Measurements from ENCODE around the gene BPI.
A peak's percentile ranks its signal among the peaks of the same experiment; 100 is the strongest.
"Not testable (repeated sequence)": the region's sequence is repeated elsewhere in the genome, so short reads cannot be mapped to it uniquely, and the experiment has no call there.

The BPI gene

DNA sequence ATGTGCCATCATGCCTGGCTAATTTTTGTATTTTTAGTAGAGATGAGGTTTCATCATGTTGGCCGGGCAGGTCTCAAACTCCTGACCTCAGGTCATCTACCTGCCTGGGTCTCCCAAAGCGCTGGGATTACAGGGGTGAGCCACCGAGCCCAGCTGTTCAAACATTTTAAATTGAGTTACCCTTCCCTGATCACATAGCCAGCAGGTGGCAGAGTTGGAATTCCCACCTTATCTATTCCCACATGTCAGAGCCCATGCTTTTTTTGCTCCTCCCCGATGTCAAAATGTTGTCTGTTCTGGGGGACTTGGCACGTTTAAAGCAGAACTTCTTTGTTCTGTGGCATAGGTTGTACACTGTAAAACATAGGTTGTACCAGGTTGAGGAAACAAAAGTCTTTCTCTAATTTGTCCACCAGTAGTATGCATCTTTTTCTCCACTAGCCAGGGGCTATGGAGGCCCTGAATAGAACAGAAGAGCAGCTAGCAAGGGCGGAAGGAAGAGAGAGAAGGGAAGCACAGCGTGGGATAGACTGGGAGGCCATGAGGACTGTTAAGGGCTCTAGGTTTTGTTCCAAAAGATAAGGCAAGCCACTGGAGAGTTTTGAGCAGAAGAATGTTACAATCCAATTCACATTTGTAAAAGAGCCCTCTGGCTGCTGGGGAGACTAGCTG is 35.0 kb downstream of the BPI start:
- DNase-seq: no peak

DNA sequence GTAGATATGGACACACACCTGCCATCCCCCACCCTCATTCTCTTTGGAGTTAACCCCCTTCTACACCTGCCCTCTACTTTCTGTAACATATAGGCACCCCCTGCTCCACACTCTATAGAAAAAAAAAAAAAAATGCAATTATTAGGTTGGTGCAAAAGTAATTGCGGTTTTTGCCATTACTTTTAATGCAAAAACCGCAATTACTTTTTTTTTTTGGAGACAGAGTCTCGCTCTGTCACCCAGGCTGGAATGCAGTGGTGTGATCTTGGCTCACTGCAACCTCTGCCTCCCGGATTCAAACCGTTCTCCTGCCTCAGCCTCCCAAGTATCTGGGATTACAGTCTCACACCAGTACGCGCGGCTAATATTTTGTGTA is 35.6 kb downstream of the BPI start:
- DNase-seq: not testable (repeated sequence)

DNA sequence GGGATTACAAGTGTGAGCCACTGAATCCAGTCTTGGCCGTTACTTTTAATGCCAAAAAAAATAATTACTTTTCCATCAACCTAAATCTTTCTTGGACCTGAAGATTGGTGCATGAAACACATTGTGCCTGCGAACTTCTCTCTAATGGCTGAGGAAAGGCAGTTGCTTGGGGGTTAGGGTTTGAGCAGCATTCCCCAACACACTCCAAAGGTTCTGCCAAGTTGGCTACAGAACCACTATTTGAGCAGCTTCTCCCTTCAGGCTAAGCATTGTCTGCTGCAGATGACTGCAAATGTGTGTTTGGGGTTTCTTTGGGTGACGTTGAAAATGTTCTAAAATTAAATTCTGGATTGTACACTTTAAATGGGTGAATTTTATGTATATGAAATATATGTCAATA is 36.0 kb downstream of the BPI start:
- no peak for DNase-seq

DNA sequence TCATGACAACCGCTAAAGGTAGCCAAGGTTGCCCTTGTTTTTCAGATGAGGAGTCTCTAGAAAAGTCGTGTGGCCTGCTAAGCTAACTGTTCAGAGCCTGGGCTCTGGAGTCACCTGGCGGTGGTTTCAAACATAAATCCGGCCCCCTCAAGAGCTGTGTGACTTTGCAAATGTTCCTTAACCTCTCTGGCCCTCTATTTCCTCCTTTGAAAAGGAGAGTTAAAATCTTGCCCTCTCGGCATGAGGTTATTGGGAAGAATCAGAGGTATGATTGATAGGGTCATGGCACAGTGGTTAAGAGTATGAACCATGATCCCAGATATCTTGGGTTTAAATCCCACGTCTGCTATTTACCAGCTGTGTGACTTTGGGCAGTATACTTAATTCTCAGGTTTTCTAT is 36.7 kb downstream of the BPI start:
- DNase-seq: no peak

DNA sequence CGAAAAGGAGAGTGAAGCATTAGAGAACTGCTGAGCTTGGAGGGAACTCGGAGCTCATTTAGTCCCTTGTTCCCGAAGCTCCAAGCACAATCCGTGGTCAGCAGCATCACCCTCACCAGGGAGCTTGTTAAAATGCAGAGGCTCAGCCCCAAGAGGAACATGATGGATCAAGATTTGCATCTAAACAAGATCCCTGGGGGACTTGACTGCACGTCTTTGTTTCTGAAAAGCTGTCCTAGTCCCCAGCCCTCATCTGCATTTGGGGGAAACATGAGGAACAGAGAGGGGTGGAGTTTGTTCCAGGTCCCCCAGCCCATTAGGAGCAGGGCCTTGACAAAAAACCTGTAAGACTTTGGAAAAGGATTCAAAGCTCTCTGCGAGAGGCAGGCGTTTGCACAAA is 38.3 kb downstream of the BPI start:
- DNase-seq: no peak

DNA sequence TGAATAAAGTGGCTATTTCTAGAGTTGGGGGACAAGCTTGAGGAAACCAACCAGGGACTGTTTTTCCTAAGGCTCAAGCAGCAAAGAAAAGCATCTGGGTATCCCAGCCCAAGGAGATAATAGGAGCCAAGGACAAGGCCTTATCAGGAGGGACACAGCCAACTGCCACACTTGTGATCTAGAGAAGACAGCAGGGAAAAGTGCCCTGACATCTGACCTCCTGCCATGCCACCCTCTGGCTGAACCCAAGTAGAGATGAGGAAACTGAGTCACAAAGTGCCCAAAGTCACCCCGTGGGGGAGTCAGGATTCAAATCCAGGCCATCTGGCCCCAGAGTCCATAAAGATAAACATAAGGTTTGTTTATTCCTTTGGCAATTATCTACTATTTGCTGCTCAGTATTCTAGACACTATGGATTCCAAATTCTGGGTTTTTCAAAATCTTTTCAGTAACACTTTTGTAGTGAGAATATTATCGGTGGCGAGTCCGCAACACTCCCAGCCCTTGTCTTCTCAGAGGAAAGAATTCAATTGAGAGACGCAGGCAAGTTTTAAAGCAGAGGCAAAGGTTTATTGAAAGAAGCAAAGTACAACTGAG is 38.9 kb downstream of the BPI start:
- no peak for DNase-seq

DNA sequence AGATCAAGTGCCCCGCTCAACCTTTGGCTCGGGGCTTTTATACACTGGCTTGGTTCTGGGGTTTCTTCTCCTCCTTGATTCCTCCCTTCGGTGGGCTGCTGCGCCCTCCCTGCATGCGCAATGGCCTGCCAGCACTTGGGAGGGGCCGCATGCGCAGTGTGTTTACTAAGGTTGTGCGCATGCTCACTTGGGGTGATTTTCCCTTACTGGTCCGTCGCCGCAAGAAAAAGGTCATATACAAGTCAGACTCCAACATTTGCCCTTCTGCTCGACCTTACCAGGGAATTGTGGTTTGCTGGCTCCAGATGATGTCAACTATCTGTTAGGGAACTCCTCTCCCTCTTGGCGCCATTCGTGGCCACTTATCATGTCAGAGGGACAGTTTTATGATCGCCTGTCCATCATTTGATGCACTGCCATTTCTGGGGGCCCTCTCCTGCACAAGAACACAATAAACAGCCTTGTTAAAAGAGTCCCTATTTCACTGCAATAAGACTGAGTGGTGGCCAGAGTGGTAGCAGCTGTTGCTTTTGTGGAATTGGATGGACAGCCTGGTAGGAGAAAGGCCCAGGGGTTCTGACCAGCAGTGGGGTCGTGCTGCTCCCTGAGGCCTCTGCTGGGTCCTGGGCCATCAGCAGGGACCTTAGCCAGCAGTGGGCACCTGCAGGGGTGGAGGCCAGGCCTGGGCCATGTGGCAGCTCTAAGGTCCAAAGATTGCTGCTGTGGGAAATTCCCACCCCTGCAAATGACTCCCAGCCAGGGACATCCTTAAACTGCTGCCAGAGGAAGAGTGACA is 39.6 kb downstream of the BPI start:
- no peak for DNase-seq

DNA sequence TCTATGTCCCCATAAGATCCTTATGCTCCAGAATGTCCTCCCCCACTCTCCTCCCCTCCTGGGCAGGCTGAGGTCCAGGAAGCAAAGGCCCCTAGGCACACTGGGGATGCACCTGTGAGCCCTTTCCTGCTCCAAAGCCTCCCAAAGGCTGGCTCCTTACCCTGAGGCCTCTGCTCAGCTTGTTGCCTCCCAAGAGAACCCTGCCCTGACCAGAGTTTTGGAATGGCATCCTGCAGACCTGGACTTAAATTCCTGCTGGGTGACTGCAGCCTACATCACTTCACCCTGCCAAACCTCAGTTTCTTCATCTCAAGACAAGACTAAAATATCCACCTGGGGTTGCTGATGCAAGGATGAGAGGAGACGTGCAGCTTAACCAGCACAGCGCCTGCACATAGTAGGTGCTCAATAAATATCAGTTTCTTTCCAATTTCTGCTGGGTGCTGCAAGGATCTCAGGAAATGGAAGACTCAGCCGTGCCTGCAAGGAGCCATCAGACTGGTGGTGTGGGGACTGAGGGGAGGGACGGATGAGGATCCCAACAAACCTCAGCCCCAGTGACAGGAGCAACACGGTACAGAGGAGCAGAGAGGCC is 40.2 kb downstream of the BPI start:
- no peak for DNase-seq

DNA sequence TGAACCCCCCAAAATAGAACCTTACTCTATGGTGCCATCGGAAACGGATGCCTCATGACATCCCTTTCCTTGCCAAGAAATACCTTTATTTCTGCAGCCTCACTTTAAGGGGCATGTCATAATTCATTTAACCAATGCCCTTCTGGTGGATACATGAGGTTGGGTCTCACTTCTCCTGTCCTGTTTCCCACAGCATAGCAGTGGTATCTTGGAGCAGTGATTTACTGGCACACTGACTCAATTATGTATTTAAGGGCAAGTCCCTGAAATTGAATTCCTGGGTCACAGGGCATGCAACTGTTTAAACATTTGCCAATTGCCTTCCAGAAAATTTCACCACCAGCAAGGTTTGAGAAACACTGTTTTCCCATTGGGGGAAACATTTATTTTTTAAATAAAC is 41.7 kb downstream of the BPI start:
- no peak for DNase-seq

DNA sequence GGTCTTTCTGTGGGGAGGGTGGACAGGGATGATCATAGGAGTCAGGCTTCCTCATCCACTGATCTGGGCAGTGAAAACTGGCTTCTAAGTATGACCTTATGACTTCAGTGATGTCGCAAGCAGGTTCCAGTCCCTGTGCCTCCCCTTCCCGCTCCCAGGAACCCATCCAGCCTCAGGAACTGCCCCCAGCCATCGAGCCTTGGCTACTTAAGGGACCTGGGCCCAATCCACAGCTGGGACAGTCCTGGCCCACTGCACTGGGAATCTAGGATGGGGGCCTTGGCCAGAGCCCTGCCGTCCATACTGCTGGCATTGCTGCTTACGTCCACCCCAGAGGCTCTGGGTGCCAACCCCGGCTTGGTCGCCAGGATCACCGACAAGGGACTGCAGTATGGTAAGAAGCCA is 42.3 kb downstream of the BPI start, which contains the start of gene LBP:
LBP (plus strand) TSS at position 236 of the 405 bp plus-strand sequence; CDS start at position 271, 35 bp downstream.
- no peak for DNase-seq

DNA sequence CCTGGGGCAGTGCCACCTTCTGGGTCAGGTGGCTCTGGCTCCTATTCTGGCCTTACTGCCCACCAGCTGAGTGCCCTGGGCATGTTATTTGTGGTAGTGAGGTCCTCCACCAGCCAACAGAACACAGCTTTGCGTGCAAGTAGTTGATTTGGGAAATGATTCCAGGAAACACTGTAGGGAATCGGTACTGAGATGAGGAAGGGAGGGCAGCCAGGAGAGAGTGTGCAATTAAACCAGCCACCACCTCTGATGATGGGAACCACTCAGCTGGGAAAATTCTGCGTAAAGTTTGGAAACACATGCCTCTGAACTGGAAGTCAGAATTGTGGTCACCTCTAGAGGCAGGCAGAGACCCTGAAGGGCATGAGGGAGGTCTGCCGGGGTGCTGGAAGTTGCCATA is 42.8 kb downstream of the BPI start:
- no peak for DNase-seq

DNA sequence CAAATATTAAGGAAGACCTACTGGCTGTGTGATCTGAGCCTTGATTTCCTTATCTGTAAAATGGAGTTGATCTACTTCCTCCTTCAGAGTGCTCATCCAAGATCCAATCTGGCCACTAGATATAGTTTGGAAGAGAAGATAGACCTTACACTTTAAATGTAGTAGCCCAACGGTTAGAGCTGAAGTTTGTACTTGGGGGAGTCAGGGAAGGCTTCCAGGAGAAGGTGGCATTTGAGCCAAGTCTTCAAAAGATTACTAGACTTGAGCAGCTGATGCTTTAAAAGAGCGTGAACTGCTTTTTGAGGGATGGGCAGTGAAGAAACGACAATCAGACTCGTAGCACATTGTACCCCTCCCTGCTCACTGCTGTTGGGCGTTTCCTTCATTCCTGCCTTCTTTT is 45.9 kb downstream of the BPI start:
- no peak for DNase-seq

DNA sequence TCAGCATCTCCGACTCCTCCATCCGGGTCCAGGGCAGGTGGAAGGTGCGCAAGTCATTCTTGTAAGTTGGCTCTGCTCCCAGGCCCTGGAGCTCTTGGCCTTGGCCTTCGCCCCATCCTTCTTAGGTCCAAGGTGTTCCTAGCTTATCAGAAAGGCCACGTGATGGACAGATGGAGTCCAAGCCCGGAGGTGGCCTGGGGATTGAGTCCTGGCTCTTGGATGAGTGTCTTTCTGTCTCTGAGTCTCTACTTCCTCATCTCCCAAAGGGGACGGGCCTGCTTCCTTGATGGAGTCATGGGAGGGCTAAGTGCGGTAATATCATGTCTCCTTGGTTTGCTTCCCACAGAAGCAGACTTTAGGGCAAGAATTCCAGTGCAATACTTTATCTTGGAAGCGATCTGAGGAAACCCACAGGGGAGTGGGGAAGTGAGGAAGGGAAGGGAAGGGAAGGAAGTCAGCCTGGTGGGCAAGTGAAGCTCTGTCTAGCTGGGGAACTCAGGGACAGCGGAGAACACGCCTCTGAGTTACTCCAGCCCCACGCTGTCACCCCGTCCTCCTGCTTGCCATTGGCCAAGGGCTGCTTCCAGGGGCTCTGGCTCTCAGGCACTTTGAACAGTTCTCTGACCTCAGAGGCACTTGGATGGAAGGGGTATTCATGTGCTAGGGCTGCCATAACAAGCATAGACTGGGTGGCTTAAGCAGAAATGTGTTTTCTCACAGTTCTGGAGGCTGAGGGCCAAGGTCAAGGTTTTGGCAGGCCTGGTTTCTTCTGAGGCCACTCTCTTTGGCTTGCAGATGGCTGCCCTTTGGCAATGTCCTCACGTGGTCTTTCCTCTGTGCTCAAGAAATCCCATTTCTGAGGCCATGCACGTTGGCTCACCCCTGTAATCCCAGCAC is 47.2 kb downstream of the BPI start:
- DNase-seq: peak in 3 of 4 experiments; percentile 6 to 15 (median 10)

DNA sequence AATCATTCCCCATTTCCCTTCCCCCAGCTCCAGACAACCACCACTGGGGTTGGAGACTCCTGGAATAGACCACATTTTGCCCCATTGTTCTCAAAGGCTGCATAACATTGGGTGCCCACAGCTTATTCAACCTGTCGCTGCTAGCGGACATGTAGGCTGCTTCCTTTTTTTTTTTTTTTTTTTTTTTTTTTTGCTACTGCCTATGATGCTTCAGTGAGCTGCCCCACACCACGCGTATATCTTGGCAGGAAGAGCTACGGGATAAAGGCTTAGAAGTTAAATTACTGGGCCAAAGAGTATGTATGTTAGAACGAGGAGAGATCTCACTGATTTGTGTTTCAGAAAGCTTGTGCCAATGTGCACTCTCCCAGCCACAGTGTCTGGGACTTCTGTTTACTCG is 49.4 kb downstream of the BPI start:
- peak in 3 of 4 experiments; percentile 6 to 32 (median 12) for DNase-seq

DNA sequence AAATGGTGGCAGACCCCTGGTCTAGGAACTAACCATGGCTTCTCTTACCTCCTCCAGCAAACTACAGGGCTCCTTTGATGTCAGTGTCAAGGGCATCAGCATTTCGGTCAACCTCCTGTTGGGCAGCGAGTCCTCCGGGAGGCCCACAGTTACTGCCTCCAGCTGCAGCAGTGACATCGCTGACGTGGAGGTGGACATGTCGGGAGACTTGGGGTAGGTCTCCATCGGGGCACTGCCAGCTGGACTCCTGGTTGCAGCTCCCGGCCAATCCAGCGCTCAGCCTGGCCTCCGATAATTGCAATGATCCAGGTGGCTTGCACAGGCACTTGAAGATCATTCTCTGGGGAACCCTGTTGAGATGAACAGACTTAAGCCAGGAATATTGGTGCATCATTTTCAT is 50.3 kb downstream of the BPI start:
- no peak for DNase-seq

DNA sequence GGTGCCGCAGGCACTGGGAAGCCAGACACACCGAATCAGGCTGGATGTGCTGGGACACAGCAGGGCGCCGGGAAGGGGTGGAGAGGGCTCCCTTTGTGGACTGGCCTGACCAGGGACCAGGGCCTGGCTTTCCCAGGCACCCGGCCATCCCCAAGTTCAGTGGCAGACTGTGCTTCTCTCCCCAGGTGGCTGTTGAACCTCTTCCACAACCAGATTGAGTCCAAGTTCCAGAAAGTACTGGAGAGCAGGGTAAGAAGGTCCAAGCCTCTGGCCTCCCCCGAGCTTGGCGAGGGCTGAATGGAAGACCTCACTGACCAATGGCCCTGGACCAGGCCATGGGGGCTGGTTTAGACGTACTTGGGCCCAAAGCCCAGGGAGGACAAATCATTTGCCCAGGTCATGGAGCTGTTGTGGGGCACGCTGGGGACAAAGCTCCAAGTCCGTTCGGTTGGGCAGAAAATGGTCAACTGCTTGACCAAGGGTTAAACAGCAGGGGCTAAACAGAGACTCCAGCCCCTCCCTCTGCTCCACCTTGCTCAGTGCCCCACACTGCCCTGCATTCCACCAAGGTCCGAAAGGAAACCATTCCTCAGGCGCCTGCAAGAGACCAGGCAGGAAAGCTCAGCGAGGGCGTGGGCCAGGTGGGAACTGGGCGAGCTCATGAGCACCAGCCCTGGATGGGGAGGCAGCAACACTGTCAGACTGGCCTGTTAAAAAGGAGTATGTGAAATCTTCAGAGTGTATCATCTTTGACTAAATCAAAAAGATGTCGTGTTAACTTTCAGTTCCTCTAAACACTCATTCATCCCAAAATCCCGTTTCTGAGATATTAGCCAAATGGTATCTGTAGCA is 51.4 kb downstream of the BPI start:
- DNase-seq: peak in 2 of 4 experiments; percentile 40 to 53

DNA sequence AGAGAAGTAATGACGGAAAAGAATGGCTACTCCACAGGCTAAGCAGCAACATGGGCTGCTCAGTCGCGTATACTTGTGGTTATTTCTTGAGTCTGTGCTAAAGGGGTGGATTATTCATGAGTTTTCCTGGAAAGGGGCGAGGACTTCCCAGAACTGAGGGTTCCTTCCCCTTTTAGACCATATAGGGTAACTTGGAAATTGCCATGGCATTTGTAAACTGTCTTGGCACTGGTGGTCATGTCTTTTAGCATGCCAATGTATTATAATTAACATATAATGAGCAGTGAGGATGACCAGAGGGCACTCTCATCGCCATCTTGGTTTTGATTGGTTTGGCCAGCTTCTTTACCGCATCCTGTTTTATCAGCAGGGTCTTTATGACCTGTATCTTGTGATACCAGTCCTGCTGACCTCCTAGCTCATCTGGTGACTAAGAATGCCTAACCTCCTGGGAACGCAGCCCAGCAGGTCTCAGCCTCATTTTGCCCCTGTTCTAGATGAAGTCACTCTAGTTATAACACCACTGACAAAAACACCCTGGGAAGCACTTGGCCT is 53.8 kb downstream of the BPI start:
- DNase-seq: peak in 3 of 4 experiments; percentile 4 to 20 (median 12)

DNA sequence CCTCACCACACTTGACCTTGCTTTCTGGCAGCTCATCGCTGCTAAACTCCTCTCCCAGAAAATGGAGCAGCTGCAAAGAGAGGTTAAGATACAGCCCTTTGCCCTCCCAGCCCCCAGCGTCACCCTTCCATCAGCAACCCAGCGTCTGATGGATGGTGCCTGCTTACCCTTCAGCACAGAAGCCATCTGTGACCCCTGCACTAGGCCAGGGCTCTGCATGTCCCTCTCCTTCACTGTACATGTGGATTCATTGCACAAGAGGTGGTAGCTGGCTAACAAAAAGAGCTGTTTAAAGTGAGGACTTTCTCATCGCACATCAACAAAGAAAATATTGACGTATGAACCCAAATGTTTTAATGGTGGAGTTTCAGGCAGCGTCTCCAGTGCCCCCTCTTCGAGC is 54.6 kb downstream of the BPI start:
- DNase-seq: no peak

DNA sequence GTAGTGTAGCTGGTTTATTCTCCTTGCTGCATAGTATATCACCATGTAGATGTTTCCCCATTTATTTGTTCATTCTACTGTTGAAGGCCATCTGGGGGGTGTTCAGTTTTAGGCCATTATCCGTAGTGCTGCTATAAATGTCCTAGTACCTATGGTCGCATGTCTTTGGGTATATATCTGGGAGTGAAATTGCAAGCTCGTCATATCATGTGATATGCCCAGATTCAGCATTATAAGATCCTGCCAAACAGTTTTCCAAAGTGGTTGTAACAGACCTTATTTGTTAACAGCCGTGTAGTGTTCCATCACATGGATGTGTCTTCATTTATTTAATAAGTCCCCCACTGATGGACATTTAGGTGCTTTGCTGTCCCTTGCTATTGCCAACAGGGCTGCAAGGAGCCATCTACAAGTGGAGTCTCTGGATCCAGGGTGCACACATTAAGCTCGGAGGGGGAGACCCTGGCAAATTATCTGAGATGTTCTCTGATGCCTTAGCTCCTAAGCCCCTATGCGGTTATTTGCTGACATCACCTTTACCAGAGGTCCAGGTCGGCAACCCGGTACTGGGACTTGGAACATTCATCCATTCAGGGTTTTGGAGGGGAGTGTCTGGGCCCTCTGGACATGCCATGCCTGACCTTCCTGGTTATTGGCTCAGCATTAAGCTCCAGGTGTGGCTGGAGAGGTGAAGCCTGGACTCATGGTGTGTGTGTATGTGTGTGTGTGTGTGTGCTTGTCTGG is 59.2 kb downstream of the BPI start:
- DNase-seq: no peak

DNA sequence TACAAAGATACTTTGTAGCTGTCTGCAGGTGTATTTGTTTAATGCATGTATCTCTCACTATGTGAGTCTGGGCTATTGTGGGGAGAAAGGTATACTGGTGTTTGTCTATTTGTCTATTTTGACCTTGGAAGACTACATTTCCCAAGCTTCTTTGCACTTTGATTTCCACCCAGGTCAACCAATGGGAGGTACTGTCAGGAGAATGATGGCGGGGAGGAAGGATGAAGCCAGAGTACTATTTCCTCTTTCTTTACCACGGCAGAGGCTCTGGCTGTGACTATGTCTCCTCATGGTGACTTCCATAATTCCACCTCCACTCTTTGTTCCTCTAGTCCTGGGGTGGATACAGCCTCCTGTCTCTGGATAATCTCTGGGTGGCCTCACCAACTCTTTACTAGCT is 65.4 kb downstream of the BPI start:
- DNase-seq: peak; percentile 54 to 74 (median 68)
